NCI-H2227 (cell line): Measurements from ENCODE around the gene SLCO2A1.
"Not testable (repeated sequence)": the region's sequence is repeated elsewhere in the genome, so short reads cannot be mapped to it uniquely, and the experiment has no call there.

Experiments used
- DNase-seq: peaks from one replicate; lab custom pipeline; 2025; ENCODE audit not compliant: unreplicated experiment; lab: John Stamatoyannopoulos, UW

Gene SLCO2A1

DNA sequence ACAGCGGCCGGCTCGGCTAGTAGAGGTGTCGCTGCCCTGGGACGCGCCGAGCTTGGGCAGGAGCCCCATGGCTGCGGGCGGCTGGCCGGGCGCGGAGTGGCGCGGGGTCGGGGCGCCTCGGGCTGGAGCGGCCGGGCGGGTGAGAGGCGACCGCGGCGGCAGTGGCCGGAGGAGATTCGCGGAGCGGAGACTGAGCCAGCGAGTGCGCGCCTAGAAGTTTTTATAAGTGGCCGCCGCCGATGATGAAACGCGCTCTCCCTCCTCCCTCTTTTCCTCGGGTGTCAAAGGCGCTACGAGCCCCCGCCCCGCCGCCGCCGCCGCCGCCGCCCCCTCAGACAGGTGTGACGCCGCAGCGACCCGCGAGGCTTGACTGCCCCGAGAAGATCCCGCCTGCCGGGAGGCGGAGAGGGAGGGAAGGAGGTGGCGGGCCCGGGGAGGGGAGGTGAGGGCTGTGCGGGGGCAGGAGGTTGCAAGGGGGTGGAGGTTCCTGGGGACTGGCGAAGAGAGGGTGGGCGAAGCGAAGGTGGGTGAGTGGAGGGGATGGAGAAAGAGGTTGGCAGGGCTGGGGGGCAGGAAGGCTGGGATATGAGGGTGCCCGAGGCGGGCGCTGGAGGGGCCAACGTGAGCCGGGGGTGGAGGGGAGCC, at the start of gene SLCO2A1:
Gene SLCO2A1 (minus strand): TSS at position 192 of the 645 bp plus-strand sequence. CDS start 123 bp downstream, at position 69.
- peak; percentile 34 for DNase-seq

- DNase-seq, result no peak
Measured at GRCh38 chr3:134079111-134079547, 49.4 kb upstream of the SLCO2A1 start.

- no peak for DNase-seq
Measured at GRCh38 chr3:134078169-134078831, 48.6 kb upstream of the SLCO2A1 start.

- DNase-seq, result no peak
Measured at GRCh38 chr3:134077649-134078161, 48.0 kb upstream of the SLCO2A1 start.

DNA sequence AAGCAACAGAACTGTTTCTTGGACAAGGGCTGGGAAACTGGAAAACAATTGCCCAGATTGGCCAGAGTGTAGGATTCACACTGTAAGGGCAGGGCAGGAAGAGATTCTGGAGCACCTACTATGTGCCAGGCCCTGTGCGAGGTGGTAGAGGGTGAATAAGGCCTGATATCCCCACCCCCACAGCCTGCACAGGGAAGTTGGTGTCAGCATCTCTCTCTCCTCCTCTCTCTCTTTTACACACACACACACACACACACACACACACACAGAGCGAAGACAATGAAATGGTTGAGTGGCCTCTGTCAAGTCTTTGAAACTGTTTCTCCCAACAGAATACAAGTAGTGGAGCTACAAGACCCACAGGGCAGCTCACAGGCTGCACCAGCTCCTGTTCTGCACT, 47.1 kb upstream of the SLCO2A1 start:
- no peak for DNase-seq

DNA sequence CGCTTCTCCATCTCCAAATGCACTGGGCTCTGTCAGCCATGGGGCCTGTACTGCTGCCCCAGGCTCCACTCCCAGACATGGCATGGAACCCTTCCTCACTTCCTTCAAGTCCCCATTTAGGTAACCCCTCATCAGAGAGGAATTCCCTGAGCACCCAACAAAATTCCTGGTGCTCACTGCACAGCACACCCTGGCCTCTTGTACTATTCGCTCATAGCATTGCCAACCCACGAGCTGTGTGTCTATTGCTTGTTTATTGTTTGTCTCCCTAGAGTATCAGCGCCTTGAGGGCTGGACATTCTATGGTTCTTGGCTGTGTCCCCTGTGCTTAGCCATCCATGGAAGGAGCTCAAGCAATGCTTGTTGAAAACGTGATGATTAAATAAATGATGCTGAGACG, 46.1 kb upstream of the SLCO2A1 start:
- DNase-seq, result no peak

DNA sequence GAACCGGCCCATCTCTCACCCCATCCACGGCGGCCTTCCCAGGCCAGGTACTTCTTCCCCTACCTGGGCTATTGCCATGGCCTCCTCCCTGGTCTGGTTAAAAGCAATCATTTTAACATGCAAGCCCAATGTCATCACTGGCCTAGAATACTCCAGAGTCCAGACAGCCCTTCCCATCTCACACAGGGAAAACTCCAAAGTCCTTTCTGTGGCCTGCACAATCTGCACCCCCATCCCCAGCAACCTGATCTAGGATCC, 45.8 kb upstream of the SLCO2A1 start:
- no peak for DNase-seq

GRCh38 chr3:134074790-134075567, 45.3 kb upstream of the SLCO2A1 start:
- no peak for DNase-seq

DNA sequence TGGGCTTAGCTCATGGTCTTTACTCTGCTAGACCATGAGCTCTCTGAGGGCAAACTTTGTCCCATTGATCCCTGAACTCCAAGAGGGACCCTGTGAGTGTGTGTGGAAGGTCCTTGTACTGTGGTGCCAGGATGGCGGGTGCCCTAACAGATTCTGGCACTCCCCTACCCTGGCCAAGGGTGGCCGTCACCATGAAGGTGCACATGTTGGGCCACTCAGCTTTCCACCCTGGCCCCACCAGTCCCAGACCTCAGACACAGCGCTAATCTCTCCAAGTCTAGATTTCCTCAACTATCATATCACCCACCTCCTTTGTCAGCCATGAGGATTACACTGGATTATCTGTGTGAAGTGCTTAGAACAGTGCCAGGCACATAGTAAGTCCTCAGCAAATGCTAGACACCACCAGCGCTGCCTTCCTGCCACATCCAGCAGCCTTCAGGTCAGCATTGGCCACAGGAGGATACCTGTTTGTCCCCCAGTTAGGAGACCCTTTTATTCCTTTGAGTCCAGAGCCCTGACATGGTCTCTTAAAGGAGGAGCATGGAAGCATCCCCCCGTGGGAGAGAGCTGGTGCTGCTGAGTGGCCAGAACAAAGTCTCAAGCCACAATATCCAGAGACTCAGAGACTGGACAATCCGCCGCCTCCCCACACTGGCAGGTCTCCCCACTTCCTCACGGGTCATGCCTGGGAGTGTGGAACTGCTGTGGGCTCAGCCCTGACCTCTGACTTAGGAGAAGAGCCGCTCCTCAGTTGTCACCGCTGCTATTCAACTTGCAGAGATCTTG, 44.5 kb upstream of the SLCO2A1 start:
- DNase-seq, result no peak

GRCh38 chr3:134073583-134073945, 43.8 kb upstream of the SLCO2A1 start:
- no peak for DNase-seq

DNA sequence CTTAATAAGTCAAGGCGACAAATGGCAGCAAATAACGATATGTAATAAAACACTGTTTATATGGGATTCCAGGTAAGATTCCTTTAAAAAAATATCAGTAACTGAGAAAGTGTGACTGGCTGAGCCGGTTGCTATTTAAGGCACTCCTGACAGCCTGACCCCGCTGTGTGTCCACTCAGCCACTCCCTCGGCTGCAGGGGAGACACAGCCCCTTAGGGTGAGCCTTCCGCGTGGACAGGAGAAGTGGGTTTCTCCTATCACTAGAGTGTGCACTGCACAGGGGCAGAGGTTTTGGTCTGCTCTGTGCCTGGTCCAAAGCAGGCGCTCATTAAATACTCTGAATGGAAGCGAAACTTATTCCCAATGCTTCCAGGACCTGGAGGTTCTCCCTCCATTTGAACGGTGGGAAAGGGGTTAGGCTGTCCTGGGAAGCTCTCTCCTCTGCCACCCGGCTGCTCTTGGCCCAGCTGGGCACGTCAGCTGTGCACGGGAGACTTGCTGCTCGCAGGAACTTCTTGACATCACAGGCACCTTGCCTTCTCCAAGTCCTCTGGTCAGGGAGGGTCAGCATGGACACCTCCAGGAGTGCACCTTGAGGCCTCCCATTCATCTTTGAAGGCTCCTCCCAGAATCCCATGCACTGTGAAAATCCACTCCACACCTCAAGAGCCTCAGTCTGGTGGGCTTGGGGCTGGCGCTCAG, 43.3 kb upstream of the SLCO2A1 start:
- no peak for DNase-seq

- not testable (repeated sequence) for DNase-seq
Measured at GRCh38 chr3:134070281-134070680, 40.6 kb upstream of the SLCO2A1 start.

GRCh38 chr3:134068429-134068828, 38.7 kb upstream of the SLCO2A1 start:
- DNase-seq, result no peak

- no peak for DNase-seq
Measured at GRCh38 chr3:134067531-134068161, 37.9 kb upstream of the SLCO2A1 start.

DNA sequence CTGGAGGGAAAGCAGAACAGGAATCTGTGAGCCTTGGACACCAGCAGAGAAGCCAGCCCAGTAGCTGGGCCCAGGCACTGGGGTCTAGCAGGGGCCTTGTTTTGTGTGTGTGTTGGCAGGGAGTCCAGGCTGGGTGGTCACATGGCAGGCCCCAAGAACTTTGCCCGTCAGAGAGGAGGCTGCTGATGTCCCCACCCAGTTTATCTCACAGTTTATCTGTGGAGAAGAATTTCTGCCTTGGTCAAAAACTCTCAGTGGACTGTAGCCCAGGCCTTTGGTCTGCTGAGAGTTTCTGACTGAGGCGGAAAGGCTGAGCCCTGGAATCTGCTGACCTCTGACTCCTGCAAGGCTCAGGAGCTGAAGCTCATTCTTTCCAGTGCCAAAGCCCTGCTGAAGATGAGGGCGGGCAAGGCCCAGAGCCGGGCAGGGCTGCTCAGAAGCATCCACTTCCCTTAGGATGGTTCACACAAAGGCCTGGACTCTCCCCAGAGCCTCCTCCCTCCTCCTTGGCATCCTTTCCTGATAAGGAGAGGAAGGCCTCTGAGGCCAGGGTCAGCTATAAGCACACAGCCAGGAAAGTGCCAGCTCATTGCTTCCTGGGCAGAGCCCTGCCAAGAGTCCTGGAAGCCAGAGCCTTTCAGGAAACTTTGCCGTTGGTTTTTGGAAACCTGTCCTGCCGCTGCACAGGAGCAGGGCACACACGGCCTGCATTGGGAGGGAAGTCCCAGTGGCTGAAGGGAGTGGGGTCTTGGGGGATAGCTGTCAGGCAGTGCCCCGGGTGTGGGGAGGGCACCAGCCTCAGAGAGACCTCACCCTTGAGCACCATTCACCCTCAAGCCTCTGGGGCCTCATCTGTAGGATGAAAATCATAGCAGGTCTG, 37.2 kb upstream of the SLCO2A1 start:
- no peak for DNase-seq

- no peak for DNase-seq
Measured at GRCh38 chr3:134066158-134066541, 36.4 kb upstream of the SLCO2A1 start.

DNA sequence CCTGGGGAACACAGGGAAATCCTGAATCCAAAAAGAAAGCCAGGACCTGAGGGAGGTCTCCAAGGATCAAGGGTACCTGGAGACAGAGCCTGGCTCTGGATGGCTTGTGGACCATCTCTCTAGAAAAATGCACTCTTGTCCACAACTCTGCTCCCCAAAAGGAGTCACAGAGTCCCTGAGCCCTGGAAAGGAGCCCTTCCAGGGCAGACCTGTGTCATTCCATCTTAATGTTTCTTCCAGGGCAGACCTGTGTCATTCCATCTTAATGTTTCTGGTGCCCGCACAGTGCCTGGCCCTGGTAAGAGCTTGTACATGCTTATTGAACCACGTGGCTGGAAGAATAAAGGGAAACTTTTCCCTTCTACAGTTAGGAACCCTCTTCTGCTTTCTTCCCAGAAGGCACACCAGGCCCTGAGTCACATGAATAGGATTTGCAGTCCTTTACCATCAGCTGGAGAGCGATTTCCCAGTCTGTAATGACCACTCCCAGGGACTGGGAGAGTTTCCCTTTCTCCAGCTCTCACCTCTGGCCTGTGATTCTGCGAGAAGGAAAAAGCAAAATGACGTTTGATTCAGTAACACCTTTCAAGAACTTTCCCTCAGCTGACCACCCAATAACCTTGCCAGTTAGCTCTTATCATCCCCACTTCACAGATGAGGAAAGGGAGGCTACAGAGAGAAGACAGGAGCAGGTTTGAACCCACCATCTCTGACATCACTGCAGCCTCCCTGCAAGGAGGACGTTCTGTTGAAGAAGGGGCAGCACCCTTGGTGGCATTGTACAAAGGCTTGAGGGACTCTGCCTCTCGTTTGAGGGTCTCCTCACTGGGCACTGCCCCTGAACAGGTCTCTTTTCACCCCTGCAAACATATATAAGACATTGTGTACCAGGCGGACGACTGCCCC, 35.8 kb upstream of the SLCO2A1 start:
- DNase-seq, result no peak

- DNase-seq, result no peak
Measured at GRCh38 chr3:134064081-134064480, 34.4 kb upstream of the SLCO2A1 start.
